K562 (cell line): Measurements from ENCODE around the gene GP1BA. TPM values are rescaled to one million over a fixed set of nuclear protein-coding genes. Genes with fewer than 3 reads are reported as not detected.

Experiments
- ARID4B ChIP-seq: sonication (generic); formaldehyde crosslinking; IDR thresholded peaks from 2 replicates; pipeline ENCODE4 v1.8.0; 2022; ENCODE audit warnings: mild to moderate bottlenecking, missing genetic modification reagents
- CREB5 ChIP-seq: fragments of 250-450 bp; sonication (Bioruptor Pico); IDR thresholded peaks from 2 replicates; pipeline ENCODE4 v1.5.0; 2020; ENCODE audit warnings: mild to moderate bottlenecking
- KLF16 ChIP-seq: IDR thresholded peaks from 2 replicates; pipeline ENCODE4 v1.6.1; 2016; ENCODE audit warnings: antibody characterized with exemption
- TFAM ChIP-seq: fragments of 250-450 bp; sonication (Bioruptor Pico); conservative IDR thresholded peaks from 2 replicates; pipeline ENCODE4 v1.5.0; 2021; ENCODE audit warnings: mild to moderate bottlenecking, moderate library complexity
- ZBTB40 ChIP-seq, 2 experiments: fragments of 450-650 bp in 1 of 2; sonication (generic) in 1 of 2; formaldehyde crosslinking in 1 of 2; IDR thresholded peaks; 2 replicates each; pipeline versions ENCODE4 v1.7.1 to v1.9.0; 2016 to 2022; ENCODE audit warnings: inconsistent platforms in 1 of 2, mild to moderate bottlenecking in 1 of 2, missing genetic modification reagents in 1 of 2
- ZNF282 ChIP-seq: sonication (generic); formaldehyde crosslinking; IDR thresholded peaks from 2 replicates; pipeline ENCODE4 v1.8.1; 2023; ENCODE audit warnings: missing genetic modification reagents
- polyA plus RNA-seq, 8 experiments: library from polyadenylated mRNA; depleted of rRNA in 4 of 8; stranded (reverse) in 5 of 8; unstranded in 3 of 8; fragments of >200 nt; fragmentation: Nextera tagmentation in 2 of 8; fragmentation: Illumina TruSeq in 1 of 8; extraction: Ambion mirVana in 2 of 8; extraction: Trizol in 1 of 8; gene quantifications; 2 replicates each; pipeline versions ENCODE4 v1.2.1 to v1.2.3, GENCODE V29; 2011 to 2014; ENCODE audit warnings: inconsistent platforms in 1 of 8, missing spikeins in 1 of 8
- total RNA-seq, 7 experiments: library from RNA; depleted of rRNA in 6 of 7; stranded (reverse); fragments of >200 nt in 6 of 7; fragmentation: Illumina TruSeq in 2 of 7; extraction: Trizol in 2 of 7; gene quantifications; 2 replicates each; pipeline versions ENCODE4 v1.2.1 to v1.2.3, GENCODE V29; 2011 to 2021; ENCODE audit warnings: low replicate concordance in 1 of 7

The GP1BA gene
- total and polyA plus RNA-seq, 9 of the 15 experiments (the other 6 are each of a cell fraction or from before 2014, with no cell fraction given) = 0.01 TPM; not detected in 8

- TF ChIP-seq ZBTB40 (IDR thresholded peaks at IDR 0.05) (peak; percentile 93), ZBTB40 (CRISPR knock-in tag; IDR thresholded peaks at IDR 0.05) (no peak), CREB5 (no peak), ZNF282 (CRISPR knock-in tag) (no peak), KLF16 (no peak), TFAM (no peak), ARID4B (peak; percentile 35; the same call in 1 of the 2 replicates)
These were observed 7.9 kb downstream of the GP1BA start, which contains the start of the genes RNF167 and SLC25A11 (continued) for GRCh38 chr17:4939796-4940554.
